Raji (cell line): ENCODE results near the gene PAFAH1B1.

ENCODE experiments used
- POLR2A ChIP-seq: IDR thresholded peaks from 2 replicates; pipeline ENCODE4 v1.6.1; 2011; ENCODE audit warnings: low read depth, low read length, control low read depth; ENCODE audit not compliant: insufficient read depth

PAFAH1B1 gene

GRCh38 chr17:2694381-2695242 lies 101.2 kb downstream of the PAFAH1B1 start:
- TF ChIP-seq POLR2A: no peak

GRCh38 chr17:2695243-2695960 lies 101.9 kb downstream of the PAFAH1B1 start:
- no peak for TF ChIP-seq POLR2A

- no peak for TF ChIP-seq POLR2A
These were observed 102.7 kb downstream of the PAFAH1B1 start for GRCh38 chr17:2695961-2696760.

- no peak for TF ChIP-seq POLR2A
These were observed 104.2 kb downstream of the PAFAH1B1 start for GRCh38 chr17:2697611-2698162.

GRCh38 chr17:2700030-2700490 lies 106.6 kb downstream of the PAFAH1B1 start:
- TF ChIP-seq POLR2A: no peak

- no peak for TF ChIP-seq POLR2A
These were observed 107.2 kb downstream of the PAFAH1B1 start for GRCh38 chr17:2700491-2701141.

GRCh38 chr17:2701161-2701995 lies 107.9 kb downstream of the PAFAH1B1 start:
- no peak for TF ChIP-seq POLR2A

- no peak for TF ChIP-seq POLR2A
These were observed 108.7 kb downstream of the PAFAH1B1 start for GRCh38 chr17:2701996-2702741.

- TF ChIP-seq POLR2A: no peak
These were observed 109.7 kb downstream of the PAFAH1B1 start for GRCh38 chr17:2703181-2703580.

GRCh38 chr17:2703606-2704005 lies 110.2 kb downstream of the PAFAH1B1 start:
- no peak for TF ChIP-seq POLR2A

- TF ChIP-seq POLR2A: no peak
These were observed 110.8 kb downstream of the PAFAH1B1 start for GRCh38 chr17:2704031-2704889.

- no peak for TF ChIP-seq POLR2A
These were observed 111.4 kb downstream of the PAFAH1B1 start for GRCh38 chr17:2704890-2705248.

- no peak for TF ChIP-seq POLR2A
These were observed 111.8 kb downstream of the PAFAH1B1 start for GRCh38 chr17:2705263-2705662.
